Activated CD4-positive, alpha-beta T cell treated with anti-CD3 and anti-CD28 coated beads, Interleukin-2, amount 50 U/mL, for 48 hours (primary cell): ENCODE data around the gene CHRNE.
A peak's percentile ranks its signal among the peaks of the same experiment; 100 is the strongest.
"Not testable (repeated sequence)": the region's sequence is repeated elsewhere in the genome, so short reads cannot be mapped to it uniquely, and the experiment has no call there.

Experiments used
- DNase-seq, 2 experiments: peaks; one replicate each; pipeline ENCODE4 v3.0.0-alpha.2; 2020

Gene CHRNE

GRCh38 chr17:4939546-4939795 lies 36.6 kb upstream of the CHRNE start:
- DNase-seq: no peak

- no peak for DNase-seq
Measured at GRCh38 chr17:4938688-4939545, 36.0 kb upstream of the CHRNE start.

- no peak for DNase-seq
Measured at GRCh38 chr17:4938069-4938491, 35.2 kb upstream of the CHRNE start.

GRCh38 chr17:4937553-4937952 lies 34.7 kb upstream of the CHRNE start:
- DNase-seq: no peak

GRCh38 chr17:4936436-4936835 lies 33.5 kb upstream of the CHRNE start:
- no peak for DNase-seq

GRCh38 chr17:4935650-4936049 lies 32.8 kb upstream of the CHRNE start:
- no peak for DNase-seq

- peak in 1 of 2 experiments; percentile 29 for DNase-seq
Measured at GRCh38 chr17:4934173-4934979, 31.5 kb upstream of the CHRNE start.

GRCh38 chr17:4933646-4934045 lies 30.7 kb upstream of the CHRNE start:
- DNase-seq: no peak

- no peak for DNase-seq
Measured at GRCh38 chr17:4932756-4933155, 29.9 kb upstream of the CHRNE start.

GRCh38 chr17:4931963-4932362 lies 29.1 kb upstream of the CHRNE start, which contains the start of gene GP1BA:
TSS of gene GP1BA (plus strand) at chr17:4932277. CDS start at chr17:4932605, 328 bp downstream.
- no peak for DNase-seq

GRCh38 chr17:4928881-4929280 lies 26.0 kb upstream of the CHRNE start:
- no peak for DNase-seq

- DNase-seq: peak in 1 of 2 experiments; percentile 22
Measured at GRCh38 chr17:4926577-4927335, 23.9 kb upstream of the CHRNE start.

GRCh38 chr17:4921320-4921719 lies 18.4 kb upstream of the CHRNE start:
- no peak for DNase-seq

- no peak for DNase-seq
Measured at GRCh38 chr17:4920351-4921048, 17.6 kb upstream of the CHRNE start.

GRCh38 chr17:4919511-4920047 lies 16.7 kb upstream of the CHRNE start:
- no peak for DNase-seq

- not testable (repeated sequence) for DNase-seq
Measured at GRCh38 chr17:4914551-4914950, 11.7 kb upstream of the CHRNE start.

- no peak for DNase-seq
Measured at GRCh38 chr17:4913994-4914393, 11.1 kb upstream of the CHRNE start.

GRCh38 chr17:4908711-4909496 lies 6.0 kb upstream of the CHRNE start:
- DNase-seq: peak; percentile 77 to 81

GRCh38 chr17:4908301-4908700 lies 5.4 kb upstream of the CHRNE start:
- no peak for DNase-seq

GRCh38 chr17:4906642-4907041 lies 3.7 kb upstream of the CHRNE start:
- not testable (repeated sequence) for DNase-seq

GRCh38 chr17:4902540-4902939 lies 358 bp downstream of the CHRNE start:
- DNase-seq: no peak
